ENCODE measurements around the gene MMGT1. TPM values are rescaled to one million over a fixed set of nuclear protein-coding genes. Genes with fewer than 3 reads are reported as not detected.

The MMGT1 gene
- total RNA-seq, 1 experiment from 2014 or later: 26.2 TPM

DNA sequence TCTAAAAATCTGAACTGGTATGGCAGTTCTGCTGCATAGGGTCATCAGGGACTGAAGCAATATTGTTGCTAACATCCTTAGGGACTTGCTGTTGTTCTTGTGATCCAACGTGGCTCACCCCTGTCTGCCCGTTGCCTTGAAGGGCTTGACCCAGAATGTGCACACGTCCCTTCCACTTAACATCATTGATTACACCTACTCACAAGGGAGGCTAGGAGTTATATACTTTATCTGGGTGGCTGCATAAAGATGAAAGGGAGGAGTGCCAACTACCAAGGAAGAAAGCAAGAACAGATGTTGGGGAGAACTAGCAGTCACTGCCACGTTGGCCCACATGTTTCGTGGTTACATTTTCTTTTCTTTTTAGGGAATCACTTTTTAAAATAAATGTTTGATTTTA, 45.4 kb upstream of the MMGT1 start:
- H2AFZ ChIP-seq: no peak overlapping the region
- BruUV-seq (replicated peaks): no TSS peak
- H3K27me3 ChIP-seq (ENCODE audit: insufficient read depth, low read depth): no peaks in the 10 kb centered on the region
- intact Hi-C loops (cut with micrococcal nuclease; ENCODE audit: unreplicated experiment): no loop called here
- ChIA-PET POLR2A (ENCODE audit: unreplicated experiment) (no interaction called here), CTCF (no interaction called here)
- no peaks in the 10 kb centered on the region for H3K36me3 ChIP-seq (ENCODE audit: low read depth)
- H3K9me3 ChIP-seq (ENCODE audit: insufficient read depth, low read depth): no peaks in the 10 kb centered on the region
- H4K20me1 ChIP-seq (ENCODE audit: insufficient read depth): no peaks in the 10 kb centered on the region
- H3K4me2 ChIP-seq: no peak overlapping the region
- H3K4me3 ChIP-seq: no peak overlapping the region
- no peaks in the 10 kb centered on the region for H3K4me1 ChIP-seq (replicated peaks; ENCODE audit: insufficient read depth)
- H3K9me2 ChIP-seq (ENCODE audit: insufficient read depth): no peaks in the 10 kb centered on the region
- TF ChIP-seq, protein P1, sequence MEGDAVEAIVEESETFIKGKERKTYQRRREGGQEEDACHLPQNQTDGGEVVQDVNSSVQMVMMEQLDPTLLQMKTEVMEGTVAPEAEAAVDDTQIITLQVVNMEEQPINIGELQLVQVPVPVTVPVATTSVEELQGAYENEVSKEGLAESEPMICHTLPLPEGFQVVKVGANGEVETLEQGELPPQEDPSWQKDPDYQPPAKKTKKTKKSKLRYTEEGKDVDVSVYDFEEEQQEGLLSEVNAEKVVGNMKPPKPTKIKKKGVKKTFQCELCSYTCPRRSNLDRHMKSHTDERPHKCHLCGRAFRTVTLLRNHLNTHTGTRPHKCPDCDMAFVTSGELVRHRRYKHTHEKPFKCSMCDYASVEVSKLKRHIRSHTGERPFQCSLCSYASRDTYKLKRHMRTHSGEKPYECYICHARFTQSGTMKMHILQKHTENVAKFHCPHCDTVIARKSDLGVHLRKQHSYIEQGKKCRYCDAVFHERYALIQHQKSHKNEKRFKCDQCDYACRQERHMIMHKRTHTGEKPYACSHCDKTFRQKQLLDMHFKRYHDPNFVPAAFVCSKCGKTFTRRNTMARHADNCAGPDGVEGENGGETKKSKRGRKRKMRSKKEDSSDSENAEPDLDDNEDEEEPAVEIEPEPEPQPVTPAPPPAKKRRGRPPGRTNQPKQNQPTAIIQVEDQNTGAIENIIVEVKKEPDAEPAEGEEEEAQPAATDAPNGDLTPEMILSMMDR (conservative IDR thresholded peaks at IDR 0.05): no peak
- no peak for TF ChIP-seq EZH2 (IDR thresholded peaks at IDR 0.05; ENCODE audit: low read depth)
- no peaks in the 10 kb centered on the region for H3K79me2 ChIP-seq (ENCODE audit: low read depth)
- no peak overlapping the region for H3K27ac ChIP-seq
- no peaks in the 10 kb centered on the region for H3F3A ChIP-seq (ENCODE audit: insufficient read depth, low read depth)
- no peak for DNase-seq

DNA sequence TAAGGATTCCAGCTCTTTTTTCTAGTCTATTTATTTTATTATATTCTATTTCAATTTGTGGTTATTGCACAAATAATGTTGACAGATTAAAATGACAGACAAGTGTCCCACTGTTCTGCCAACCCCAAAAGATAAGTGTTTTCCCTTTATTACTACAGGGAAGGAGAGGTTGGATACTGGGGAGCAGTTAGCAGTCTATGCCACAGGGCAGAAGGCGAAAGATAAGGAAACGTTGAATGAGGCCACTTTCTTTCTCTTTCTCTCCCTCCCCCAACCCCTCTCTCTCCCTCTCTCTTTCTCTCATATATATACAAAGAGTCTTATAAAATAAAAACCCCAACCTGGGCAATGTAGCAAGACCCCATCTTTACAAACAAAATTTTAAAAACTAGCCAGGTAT, 43.1 kb upstream of the MMGT1 start:
- Histone ChIP-seq H3K27ac (no peak overlapping the region), H3K4me3 (no peak overlapping the region), H3K4me1 (replicated peaks; ENCODE audit: insufficient read depth) (no peaks in the 10 kb centered on the region), H3K4me2 (no peak overlapping the region), H3K27me3 (ENCODE audit: insufficient read depth, low read depth) (no peaks in the 10 kb centered on the region), H3K9me2 (ENCODE audit: insufficient read depth) (no peaks in the 10 kb centered on the region), H2AFZ (no peak overlapping the region), H4K20me1 (ENCODE audit: insufficient read depth) (no peaks in the 10 kb centered on the region), H3K36me3 (ENCODE audit: low read depth) (no peaks in the 10 kb centered on the region), H3F3A (ENCODE audit: insufficient read depth, low read depth) (no peaks in the 10 kb centered on the region), H3K9me3 (ENCODE audit: insufficient read depth, low read depth) (no peaks in the 10 kb centered on the region), H3K79me2 (ENCODE audit: low read depth) (no peaks in the 10 kb centered on the region)
- TF ChIP-seq EZH2 (IDR thresholded peaks at IDR 0.05; ENCODE audit: low read depth): no peak
- TF ChIP-seq, protein P1 (conservative IDR thresholded peaks at IDR 0.05): no peak
- BruUV-seq (replicated peaks): no TSS peak
- intact Hi-C loops (cut with micrococcal nuclease; ENCODE audit: unreplicated experiment): no loop called here
- DNase-seq: no peak
- ChIA-PET POLR2A (ENCODE audit: unreplicated experiment) (no interaction called here), CTCF (no interaction called here)

DNA sequence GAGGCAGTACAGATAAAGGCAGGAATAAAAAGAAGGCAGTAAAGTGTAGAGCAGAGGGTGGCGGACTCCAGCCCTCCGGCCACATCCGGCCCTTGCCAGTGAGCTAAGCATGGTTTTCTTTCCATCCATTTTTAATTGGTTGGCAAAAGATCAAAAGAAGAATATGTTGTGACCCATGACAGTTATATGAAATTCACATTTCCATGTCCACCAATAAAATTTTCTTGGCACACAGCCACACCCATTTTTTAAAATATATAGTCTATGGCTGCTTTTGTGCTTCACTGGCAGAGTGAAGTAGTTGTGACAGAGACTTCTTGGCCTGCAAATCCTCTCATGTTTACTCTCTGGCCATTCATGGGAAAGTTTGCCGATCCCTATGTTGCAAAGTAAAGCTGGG, 41.2 kb upstream of the MMGT1 start:
- Histone ChIP-seq H3K9me2 (ENCODE audit: insufficient read depth) (no peaks in the 10 kb centered on the region), H3K4me3 (no peak overlapping the region), H3K4me1 (replicated peaks; ENCODE audit: insufficient read depth) (no peaks in the 10 kb centered on the region), H3K9me3 (ENCODE audit: insufficient read depth, low read depth) (no peaks in the 10 kb centered on the region), H3K27me3 (ENCODE audit: insufficient read depth, low read depth) (no peaks in the 10 kb centered on the region), H4K20me1 (ENCODE audit: insufficient read depth) (no peaks in the 10 kb centered on the region), H3K27ac (no peak overlapping the region), H3F3A (ENCODE audit: insufficient read depth, low read depth) (no peaks in the 10 kb centered on the region), H3K4me2 (no peak overlapping the region), H2AFZ (no peak overlapping the region), H3K36me3 (ENCODE audit: low read depth) (no peaks in the 10 kb centered on the region), H3K79me2 (ENCODE audit: low read depth) (no peaks in the 10 kb centered on the region)
- no peak for DNase-seq
- intact Hi-C loops (cut with micrococcal nuclease; ENCODE audit: unreplicated experiment): no loop called here
- TF ChIP-seq, protein P1 (conservative IDR thresholded peaks at IDR 0.05): no peak
- no peak for TF ChIP-seq EZH2 (IDR thresholded peaks at IDR 0.05; ENCODE audit: low read depth)
- ChIA-PET POLR2A (ENCODE audit: unreplicated experiment) (no interaction called here), CTCF (no interaction called here)
- no TSS peak for BruUV-seq (replicated peaks)
